ENCODE data around the gene NAPSA.
A peak's percentile ranks its signal among the peaks of the same experiment; 100 is the strongest.

NAPSA gene

DNA sequence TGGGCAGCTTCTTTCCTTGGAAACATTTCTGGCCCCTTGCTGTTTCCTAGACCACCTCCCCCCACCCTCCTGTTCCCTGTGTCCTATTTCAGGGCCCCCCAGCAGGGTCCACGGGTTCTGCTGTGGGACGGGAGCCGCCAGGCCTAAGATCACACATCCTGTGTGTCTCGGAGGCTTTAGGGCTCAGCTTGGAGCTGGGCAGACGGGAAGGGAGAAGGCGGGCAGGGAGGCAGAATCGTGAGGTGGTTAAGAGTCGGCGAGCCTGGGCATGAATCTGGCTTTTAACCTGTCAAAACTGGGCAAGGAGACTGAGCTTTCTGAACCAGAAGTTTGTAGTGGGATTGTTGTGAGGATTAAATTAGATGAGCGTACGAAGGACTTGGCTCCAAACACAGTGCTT lies 41.1 kb downstream of the NAPSA start:
- TF ChIP-seq, protein P1, sequence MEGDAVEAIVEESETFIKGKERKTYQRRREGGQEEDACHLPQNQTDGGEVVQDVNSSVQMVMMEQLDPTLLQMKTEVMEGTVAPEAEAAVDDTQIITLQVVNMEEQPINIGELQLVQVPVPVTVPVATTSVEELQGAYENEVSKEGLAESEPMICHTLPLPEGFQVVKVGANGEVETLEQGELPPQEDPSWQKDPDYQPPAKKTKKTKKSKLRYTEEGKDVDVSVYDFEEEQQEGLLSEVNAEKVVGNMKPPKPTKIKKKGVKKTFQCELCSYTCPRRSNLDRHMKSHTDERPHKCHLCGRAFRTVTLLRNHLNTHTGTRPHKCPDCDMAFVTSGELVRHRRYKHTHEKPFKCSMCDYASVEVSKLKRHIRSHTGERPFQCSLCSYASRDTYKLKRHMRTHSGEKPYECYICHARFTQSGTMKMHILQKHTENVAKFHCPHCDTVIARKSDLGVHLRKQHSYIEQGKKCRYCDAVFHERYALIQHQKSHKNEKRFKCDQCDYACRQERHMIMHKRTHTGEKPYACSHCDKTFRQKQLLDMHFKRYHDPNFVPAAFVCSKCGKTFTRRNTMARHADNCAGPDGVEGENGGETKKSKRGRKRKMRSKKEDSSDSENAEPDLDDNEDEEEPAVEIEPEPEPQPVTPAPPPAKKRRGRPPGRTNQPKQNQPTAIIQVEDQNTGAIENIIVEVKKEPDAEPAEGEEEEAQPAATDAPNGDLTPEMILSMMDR (IDR thresholded peaks at IDR 0.05; ENCODE audit: low read depth, low read length) = no peak
- H3K9me3 ChIP-seq (ENCODE audit: severe bottlenecking) = no peaks in the 10 kb centered on the region
- no peak for DNase-seq

DNA sequence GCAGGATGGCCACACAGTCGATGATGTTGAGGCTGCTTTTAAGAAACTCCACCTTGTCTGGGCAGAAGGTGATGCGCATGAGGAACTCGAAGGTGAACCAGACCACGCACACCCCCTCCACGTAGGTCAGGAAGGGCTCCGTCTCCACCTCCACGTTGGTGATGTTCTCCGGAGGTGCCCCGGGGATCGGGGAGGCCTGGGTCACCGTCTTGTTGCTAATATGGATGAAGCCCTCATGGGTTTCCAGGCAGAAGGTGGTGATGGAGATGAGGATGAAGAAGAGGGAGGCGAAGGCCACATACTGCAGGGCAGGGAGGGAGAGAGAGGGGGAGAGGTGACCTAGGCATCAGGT lies 41.7 kb downstream of the NAPSA start:
- TF ChIP-seq, protein P1 (IDR thresholded peaks at IDR 0.05; ENCODE audit: low read depth, low read length) = no peak
- no peak overlapping the region for H3K4me3 ChIP-seq (ENCODE audit: low read depth, low read length)

More for the DNA sequence above, 41.1 kb downstream of the NAPSA start:
- no peak overlapping the region for H3K4me3 ChIP-seq (ENCODE audit: low read depth, low read length)
- H3K27me3 ChIP-seq (ENCODE audit: insufficient read depth, low read depth, severe bottlenecking) = no peaks in the 10 kb centered on the region
- H3K27ac ChIP-seq = peak overlapping the region; percentile 90
- H3K36me3 ChIP-seq = peaks cover 9% of the 10 kb centered on the region

DNA sequence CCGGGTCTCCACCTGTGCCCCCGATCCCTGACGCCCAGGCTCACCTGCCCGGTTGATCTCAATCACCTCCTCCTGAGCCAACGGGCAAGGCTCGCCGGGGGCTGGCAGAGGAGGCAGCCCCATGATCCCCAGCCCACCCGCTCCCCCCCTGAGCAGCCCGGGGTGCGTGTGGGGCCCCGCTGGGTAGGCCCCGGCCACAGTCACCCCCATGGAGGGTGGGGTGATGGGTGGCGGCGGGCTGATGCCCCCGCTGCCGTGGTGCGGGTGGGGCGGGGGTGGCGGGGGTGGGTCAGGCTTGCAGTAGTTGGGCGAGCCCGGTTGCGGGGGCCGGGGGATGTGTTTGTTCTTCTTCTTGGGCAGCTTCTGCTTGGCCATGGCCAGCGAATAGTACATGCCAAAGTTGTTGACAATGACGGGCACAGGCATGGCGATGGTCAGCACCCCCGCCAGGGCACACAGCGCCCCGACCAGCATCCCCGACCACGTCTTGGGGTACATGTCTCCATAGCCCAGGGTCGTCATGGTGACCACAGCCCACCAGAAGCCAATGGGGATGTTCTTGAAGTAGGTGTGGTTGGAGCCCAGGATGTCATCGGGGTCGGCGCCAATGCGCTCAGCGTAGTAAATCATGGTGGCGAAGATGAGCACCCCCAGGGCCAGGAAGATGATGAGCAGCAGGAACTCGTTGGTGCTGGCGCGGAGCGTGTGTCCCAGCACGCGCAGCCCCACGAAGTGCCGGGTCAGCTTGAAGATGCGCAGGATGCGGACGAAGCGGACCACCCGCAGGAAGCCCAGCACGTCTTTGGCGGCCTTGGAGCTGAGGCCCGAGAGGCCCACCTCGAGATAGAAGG lies 42.3 kb downstream of the NAPSA start:
- Histone ChIP-seq H3K9me3 (ENCODE audit: severe bottlenecking) (no peaks in the 10 kb centered on the region), H3K27me3 (ENCODE audit: insufficient read depth, low read depth, severe bottlenecking) (no peaks in the 10 kb centered on the region), H3K4me3 (ENCODE audit: low read depth, low read length) (no peak overlapping the region), H3K36me3 (peaks cover 9% of the 10 kb centered on the region), H3K27ac (no peak overlapping the region; the same call in 1 of the 2 replicates)
- no peak for DNase-seq
- TF ChIP-seq, protein P1 (IDR thresholded peaks at IDR 0.05; ENCODE audit: low read depth, low read length) = no peak

More for the DNA sequence above, 41.7 kb downstream of the NAPSA start:
- H3K36me3 ChIP-seq = peaks cover 9% of the 10 kb centered on the region
- H3K27me3 ChIP-seq (ENCODE audit: insufficient read depth, low read depth, severe bottlenecking) = no peaks in the 10 kb centered on the region
- no peaks in the 10 kb centered on the region for H3K9me3 ChIP-seq (ENCODE audit: severe bottlenecking)
- H3K27ac ChIP-seq = peak overlapping the region; percentile 90
- no peak for DNase-seq

DNA sequence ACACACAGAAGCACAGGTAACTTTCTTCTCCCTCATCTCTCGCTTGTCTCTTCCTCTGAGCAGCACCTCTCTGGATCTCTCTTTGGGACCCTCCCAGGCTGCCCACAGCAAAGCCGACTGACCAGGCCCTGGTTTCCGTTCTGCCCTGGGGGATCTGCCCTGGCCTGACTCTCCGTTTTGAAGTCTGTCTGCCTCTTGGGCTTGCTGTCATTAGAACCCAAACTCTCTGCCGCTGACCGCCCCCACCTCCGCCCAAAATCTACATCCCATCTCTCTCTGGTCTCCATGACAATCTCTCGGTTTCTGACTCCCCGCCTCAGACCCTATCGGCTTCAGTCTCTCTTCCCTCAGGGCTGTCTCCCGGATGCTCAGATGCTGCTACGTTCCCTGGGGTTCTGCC lies 43.2 kb downstream of the NAPSA start:
- Histone ChIP-seq H3K9me3 (ENCODE audit: severe bottlenecking) (no peaks in the 10 kb centered on the region), H3K36me3 (peaks cover 9% of the 10 kb centered on the region), H3K27ac (no peak overlapping the region), H3K4me3 (ENCODE audit: low read depth, low read length) (no peak overlapping the region), H3K27me3 (ENCODE audit: insufficient read depth, low read depth, severe bottlenecking) (no peaks in the 10 kb centered on the region)
- TF ChIP-seq, protein P1 (IDR thresholded peaks at IDR 0.05; ENCODE audit: low read depth, low read length) = no peak
- no peak for DNase-seq

DNA sequence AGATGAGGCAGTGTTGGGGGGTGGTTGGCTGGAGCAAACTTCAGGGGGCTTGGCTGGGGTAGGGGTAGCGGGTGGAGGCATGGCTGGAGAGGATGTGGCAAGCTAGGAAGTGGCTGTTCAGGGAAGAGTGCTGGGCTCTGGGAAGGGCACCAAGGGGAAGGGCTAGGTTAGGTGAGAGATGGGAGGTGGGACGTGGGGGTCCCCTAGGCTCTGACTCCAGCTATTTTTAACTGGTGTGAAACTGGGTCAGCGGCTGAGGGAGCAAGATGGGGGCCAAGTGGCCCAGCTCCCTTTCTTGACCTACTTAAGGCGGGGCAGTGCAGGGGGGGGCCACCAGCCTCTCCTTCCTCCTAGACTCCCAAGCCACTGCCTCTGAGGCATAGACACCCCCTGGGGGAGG lies 43.6 kb downstream of the NAPSA start:
- H3K27ac ChIP-seq = no peak overlapping the region
- TF ChIP-seq, protein P1 (IDR thresholded peaks at IDR 0.05; ENCODE audit: low read depth, low read length) = no peak

More for the DNA sequence above, 43.6 kb downstream of the NAPSA start:
- Histone ChIP-seq H3K36me3 (peaks cover 9% of the 10 kb centered on the region), H3K9me3 (ENCODE audit: severe bottlenecking) (no peaks in the 10 kb centered on the region), H3K4me3 (ENCODE audit: low read depth, low read length) (no peak overlapping the region), H3K27me3 (ENCODE audit: insufficient read depth, low read depth, severe bottlenecking) (no peaks in the 10 kb centered on the region)
- no peak for DNase-seq
